NCI-H510A treated with DMSO at 0.1 percent for 48 hours (cell line): ENCODE measurements around the gene CHIT1.

ENCODE experiments used
- DNase-seq: peaks from one replicate; lab custom pipeline; 2025; lab: John Stamatoyannopoulos, UW

The CHIT1 gene

DNA sequence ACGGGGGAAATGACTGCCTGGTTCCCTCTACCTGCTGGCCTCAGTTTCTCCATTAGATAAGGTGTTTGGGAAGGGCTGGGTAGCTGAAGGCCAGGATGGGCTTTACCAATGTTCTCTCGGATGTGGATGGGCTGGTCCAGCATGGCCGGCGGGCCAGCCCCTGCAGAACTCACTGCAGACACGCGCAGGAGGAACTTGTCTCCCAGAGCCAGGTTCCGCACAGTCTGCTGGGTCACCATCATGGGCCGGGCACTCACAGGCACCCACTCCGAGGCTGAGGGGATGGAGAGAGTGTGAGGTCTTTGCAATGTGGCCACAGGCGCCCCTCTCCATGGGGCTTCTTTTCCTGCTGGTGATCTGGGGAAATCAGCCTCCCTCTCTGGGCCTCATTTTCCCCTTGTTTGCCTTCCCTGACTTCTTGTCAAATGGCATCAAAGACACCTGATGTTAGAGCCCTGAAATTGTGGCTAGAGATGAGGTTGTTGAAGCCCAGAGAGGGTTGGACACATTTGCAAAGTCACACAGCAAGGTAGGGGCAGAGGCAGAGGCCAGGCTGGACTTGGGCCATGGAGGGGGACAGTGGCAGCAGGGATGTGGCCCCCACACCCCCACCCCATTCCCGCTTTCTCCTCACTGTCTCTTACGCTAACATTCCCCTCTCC lies 55.0 kb downstream of the CHIT1 start:
- no peak for DNase-seq

DNA sequence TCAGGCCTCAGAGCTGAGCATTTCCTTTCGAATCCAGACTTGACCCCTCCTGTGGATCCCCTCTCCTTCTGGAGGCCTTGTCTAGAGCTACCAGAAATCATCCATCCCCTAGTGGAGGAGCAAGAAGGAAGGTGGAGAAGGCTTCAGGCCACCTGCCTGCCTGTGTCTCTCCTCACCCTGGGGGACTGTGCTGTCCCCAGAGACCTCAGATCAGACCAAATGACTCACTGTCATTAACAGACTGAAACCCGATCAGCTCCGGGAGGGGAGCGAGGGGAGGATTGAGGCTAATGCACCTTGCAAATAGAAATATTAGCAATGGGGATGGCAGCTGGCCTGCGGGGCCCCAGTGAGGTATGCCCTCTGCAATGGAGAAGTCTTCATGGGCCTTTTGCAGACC lies 55.9 kb downstream of the CHIT1 start:
- DNase-seq: peak; percentile 38

DNA sequence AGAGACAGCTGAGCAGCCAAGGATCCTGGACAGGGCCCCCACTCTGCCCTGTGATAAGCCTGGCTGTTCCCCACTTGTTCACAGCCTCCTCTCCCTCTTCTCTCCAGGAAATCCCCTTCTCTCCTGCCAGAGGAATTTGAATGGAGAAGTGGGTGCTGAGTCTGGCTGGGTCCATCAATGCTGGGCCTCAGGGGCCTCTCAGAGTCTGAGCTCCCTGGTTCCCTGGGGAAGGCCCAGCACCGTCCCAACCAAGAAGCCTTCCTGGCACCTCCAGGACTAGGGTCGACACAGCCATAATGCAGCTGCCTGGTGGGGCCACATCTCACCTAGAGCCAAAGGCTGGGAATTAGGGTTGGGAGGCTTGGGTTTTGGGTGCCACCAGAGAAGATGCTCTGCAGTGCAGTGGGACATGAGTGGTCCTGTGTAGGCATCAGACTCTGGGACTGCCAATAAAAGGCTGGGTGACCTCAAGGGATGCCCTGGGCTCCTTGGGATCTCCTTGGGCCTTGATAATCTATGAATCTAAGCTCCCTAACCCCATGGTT lies 56.4 kb downstream of the CHIT1 start:
- no peak for DNase-seq

DNA sequence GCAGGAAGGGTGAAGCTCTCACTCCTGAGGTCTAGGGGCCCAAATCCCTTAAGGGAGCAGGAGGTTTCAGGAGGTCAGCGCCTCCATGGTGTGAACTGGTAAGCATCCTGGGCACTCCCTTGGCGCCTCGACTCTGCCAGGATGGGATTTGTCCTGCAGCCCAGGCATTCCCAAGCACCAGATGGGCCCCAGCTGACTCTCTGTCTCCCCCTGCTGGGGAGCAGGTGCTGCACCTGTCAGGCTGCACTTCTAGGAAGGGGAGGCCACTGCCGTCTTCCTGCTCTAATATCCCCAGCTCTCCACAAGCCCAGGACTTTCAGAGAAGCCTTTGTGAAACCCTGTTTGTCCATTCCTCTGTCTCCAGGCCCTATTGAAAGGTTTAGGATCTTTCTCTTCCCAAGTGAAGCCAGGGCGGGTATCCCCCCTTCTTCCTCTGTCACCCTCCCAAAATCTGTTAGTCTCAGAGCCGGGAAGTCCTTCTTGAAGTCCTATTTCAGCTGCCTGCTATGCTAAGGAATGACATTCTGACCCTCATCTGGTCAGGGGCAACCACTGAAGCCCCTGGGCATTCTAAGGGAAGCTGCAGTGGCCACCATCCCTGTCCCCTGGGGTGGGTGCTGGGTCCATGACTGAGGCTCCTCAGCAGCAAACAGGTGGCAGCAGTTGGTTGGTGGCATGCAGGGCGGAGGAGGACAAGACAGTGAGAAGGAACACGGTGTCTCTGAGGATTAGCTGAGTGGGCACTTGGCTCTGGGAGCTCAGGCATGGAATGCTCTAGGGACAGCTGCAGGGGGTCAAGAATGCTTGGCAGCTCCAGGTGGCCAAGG lies 57.1 kb downstream of the CHIT1 start:
- peak; percentile 33 for DNase-seq

DNA sequence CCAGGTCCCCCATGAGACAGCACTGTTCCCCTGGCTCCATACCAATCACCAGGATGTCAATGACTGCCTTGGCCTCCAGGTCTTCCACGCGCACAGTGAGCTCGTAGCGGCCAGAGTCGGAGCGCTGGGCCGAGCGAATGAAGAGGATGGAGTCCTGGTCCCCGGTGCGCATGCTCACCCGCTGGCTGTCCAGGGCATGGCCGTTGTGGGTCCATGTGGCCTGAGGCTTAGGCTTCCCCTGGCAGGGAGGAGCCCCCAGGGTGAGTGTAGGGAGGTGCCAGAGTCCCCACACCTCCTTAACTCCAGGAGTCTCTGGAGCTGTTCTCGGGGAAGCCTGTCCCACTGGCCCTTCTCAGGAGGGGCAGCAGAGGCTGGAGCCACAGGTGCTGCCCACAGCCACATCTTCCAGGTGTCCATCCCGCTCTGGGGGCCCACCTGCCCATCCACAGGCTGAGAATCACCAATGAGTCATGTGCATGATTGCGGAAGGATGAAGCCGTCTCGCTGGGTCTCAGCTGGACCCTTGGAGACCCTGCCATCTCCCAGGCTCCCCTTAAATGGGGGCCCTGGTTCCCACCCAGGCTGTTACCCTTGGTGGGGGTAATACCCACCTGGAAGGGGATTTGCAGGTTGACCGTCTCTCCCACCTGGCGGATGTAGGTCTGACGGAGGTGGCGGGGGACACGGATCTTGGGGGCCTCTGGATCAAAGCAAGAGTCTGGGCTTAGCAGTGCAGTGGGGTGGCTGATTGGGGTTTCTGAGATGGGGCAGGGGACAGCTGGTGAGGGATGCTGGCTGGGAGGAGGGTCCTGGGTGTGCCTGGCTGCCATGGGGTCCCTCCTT lies 57.9 kb downstream of the CHIT1 start:
- no peak for DNase-seq

DNA sequence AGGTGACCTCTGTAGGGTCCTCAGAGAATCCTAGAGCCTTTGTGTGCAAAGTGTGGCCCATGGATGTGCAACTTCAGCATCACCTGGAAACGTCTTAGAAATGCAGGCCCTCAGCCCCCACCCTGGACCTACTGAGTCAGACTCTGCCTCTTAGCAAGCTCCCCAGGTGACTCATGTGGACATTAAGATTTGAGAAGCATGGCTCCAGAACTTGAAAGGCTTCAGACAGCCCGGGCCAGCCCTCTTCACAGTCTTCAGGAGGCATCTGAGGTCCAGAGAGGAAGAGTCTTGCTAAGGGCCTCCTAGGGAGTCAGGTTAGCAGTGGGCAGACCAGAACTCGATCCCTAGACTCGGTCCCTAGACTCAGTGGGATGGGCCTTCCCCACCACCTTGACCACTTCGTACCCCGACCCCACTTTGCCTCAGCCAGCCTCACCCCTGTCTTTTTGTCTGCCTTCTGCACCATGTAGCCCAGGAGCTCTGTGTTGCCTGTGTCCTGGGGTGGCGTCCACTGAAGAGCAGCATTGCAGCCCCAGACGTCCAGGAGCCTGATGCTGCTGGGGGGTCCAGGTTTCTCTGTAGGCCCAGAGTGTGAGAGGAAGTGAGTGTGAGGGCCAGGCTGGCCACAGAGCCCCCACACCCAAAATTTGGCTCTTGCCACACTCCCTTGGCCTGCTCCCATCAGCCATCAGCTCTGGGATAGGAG lies 58.7 kb downstream of the CHIT1 start:
- DNase-seq: no peak

DNA sequence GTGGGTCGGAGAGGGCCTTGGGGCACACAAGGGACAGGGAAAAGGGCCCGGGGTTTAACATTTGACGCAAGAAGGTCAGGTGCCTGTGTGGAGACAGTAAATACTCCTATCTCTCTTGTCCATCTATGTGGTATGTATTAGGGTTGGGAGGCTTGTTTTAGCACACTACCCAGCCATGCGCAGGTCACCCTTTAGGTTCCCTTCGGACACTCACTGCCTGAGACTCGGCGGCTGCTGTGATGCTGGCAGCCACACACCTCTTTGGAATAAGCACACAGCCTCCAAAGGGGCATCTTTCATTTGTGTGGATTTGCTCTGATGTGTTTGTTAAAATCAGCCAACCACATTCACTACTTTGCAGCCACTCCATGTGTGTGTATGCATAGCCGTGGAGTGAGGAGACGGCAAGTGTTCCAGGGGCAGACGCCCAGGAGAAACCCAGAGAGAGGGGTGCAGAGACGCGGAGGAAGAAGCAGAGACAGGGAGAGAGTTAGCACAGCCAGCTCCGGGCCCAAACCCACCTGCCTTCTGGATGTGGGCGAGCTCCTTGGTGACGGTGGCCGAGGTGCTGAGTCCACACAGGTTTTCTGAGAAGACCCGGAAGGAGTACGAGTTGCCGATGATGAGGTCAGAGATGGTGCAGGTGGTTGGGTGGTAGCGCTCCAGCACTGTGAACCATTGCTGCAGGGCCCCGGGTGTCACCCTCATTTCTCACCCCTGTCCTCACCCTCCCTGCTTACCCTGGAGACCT lies 59.5 kb downstream of the CHIT1 start:
- no peak for DNase-seq

DNA sequence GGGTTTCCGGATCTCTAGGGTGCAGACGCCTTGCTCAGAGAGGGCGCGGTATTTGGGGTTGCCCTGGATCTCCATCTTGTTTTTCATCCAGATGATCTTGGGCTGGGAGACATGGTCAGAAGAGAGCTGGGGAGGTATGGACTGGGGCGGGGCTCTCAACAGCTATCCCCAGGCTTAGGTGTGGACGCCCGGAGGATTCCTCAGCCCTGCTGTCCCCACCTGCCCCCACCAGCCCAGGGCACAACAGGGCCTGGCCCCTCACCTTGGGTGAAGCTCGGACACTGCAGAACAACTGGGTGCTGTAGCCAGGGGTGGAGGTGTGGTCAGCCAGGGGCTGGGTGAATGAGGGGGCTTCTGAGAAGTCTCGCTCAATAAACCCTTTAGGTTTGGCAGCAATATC lies 60.5 kb downstream of the CHIT1 start:
- no peak for DNase-seq

DNA sequence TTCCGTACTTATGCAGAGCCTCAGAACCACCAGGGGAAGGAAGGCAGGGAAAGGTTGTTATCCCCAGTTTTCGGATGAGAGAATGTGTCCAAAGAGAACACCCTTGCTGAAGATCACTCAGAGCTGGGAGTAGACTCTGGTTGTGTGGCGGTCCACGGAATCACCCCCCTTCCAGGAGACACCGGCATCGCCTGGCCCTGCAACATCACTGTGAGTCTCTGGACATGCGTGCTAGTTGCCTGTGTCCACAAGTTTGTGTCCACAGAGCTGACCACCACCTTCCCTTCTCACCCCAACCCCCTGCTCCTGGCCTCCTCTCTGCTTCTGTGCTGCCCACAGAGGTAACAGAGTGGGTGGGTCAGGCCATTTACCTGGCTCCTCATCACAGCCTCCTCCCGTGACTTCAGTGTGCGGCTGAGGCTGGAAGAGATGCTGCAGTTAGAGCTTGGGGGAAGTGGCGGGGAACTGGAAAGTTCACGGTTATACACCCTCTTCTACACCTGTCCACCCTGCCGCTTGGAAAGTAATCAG lies 61.2 kb downstream of the CHIT1 start:
- DNase-seq: no peak

DNA sequence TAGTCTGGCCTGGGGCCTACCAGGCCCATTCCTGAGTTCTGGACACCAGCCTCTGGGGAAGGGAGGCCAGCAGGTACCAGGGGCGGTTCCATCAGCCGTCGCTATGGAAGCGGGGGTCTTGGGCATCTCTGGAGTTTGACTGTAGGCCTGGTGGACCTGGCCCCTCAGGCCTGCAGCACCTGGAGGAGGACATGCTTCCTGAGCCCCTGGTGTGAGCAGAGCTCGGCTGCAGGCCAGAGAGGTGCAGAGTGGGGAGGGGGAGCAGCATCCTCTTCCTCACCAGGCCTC lies 61.6 kb downstream of the CHIT1 start:
- DNase-seq: no peak

DNA sequence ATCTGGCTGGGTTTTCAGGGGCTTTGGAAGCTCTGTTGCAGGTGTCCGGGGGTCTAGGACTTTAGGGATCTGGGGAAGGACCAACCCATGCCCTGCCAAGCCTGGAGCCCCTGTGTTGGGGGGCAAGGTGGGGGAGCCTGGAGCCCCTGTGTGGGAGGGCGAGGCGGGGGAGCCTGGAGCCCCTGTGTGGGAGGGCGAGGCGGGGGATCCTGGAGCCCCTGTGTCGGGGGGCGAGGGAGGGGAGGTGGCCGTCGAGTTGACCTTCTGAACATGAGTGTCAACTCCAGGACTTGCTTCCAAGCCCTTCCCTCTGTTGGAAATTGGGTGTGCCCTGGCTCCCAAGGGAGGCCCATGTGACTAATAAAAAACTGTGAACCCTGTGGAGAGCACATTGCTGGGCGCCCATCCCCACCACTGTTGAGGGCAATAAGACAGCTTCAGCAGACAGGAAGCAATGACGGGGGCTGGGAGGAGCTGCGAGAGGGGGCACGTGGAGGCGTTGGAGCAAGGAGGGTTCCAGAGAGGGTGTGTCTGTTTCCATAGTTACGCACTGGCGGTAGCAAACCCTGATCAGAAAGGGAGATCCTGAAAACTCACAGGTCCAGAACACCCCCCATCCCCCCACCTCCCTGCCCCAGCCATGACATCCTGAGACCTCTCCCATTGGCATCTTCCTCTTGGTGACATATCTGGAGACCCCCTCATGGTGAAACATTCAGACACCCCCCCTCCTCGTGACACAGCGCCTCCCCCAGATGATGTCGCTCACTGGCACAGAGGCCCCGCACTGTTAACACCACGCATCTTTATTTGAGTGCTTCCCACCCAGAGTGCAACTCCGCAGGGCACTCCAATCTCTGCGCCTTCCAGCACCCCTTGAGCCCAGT lies 62.2 kb downstream of the CHIT1 start:
- DNase-seq: no peak

DNA sequence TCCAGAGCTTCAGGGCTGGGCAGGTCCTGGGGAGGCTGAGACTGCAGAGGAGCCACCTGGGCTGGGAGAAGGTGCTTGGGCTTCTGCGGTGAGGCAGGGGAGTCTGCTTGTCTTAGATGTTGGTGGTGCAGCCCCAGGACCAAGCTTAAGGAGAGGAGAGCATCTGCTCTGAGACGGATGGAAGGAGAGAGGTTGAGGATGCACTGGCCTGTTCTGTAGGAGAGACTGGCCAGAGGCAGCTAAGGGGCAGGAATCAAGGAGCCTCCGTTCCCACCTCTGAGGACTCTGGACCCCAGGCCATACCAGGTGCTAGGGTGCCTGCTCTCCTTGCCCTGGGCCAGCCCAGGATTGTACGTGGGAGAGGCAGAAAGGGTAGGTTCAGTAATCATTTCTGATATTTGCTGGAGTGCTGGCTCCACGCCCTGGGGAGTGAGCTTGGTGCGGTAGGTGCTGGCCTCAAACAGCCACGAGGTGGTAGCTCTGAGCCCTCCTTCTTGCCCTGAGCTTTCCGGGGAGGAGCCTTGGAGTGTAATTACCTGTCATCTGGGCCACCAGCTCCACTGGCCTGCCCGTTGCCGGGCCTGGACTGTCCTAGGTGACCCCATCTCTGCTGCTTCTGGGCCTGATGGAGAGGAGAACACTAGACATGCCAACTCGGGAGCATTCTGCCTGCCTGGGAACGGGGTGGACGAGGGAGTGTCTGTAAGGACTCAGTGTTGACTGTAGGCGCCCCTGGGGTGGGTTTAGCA lies 63.1 kb downstream of the CHIT1 start:
- peak; percentile 33 for DNase-seq
